Astrocyte of the cerebellum (primary cell): ENCODE measurements around the gene FAU.

ENCODE experiments used
- DNase-seq: peaks from one replicate; pipeline ENCODE4 v3.0.0-alpha.2; 2011; ENCODE audit warnings: low read depth
- H3K4me3 ChIP-seq: 2 replicates; pipeline ENCODE4 v1.5.1; 2011; ENCODE audit warnings: mild to moderate bottlenecking, low read depth, low read length, moderate library complexity
- in situ Hi-C: cut with HindIII; loops from 2 replicates; pipeline ENCODE4 v1.10.0; 2017; ENCODE audit warnings: low sequenced_read_pairs
- TF ChIP-seq, protein P1 (sequence below): IDR thresholded peaks from 2 replicates; pipeline ENCODE4 v1.5.1; 2012; ENCODE audit warnings: low read length, low read depth, moderate library complexity, mild to moderate bottlenecking; ENCODE audit errors: missing control alignments

The FAU gene

DNA sequence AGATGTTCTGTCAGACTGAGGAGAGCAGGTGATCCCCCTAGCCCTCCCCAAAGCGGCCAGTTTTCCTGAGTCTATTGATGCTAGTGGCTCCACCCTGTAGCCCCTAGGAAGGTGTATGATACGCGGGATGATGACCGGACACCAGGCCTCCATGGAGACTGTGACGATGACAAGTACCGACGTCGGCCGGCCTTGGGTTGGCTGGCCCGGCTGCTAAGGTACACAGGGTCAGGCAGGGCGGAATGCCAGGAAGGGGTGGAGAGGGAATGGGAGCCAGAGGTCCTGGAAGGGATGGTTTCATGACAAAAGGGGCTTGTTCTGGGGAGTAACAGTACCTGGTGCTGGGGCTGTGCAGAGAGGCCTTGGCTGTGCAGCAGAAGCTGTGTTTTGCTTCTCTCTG is 34.7 kb downstream of the FAU start:
- no peak overlapping the region for H3K4me3 ChIP-seq
- TF ChIP-seq, protein P1, sequence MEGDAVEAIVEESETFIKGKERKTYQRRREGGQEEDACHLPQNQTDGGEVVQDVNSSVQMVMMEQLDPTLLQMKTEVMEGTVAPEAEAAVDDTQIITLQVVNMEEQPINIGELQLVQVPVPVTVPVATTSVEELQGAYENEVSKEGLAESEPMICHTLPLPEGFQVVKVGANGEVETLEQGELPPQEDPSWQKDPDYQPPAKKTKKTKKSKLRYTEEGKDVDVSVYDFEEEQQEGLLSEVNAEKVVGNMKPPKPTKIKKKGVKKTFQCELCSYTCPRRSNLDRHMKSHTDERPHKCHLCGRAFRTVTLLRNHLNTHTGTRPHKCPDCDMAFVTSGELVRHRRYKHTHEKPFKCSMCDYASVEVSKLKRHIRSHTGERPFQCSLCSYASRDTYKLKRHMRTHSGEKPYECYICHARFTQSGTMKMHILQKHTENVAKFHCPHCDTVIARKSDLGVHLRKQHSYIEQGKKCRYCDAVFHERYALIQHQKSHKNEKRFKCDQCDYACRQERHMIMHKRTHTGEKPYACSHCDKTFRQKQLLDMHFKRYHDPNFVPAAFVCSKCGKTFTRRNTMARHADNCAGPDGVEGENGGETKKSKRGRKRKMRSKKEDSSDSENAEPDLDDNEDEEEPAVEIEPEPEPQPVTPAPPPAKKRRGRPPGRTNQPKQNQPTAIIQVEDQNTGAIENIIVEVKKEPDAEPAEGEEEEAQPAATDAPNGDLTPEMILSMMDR: no peak
- DNase-seq: no peak
- in situ Hi-C loops: no loop called here

DNA sequence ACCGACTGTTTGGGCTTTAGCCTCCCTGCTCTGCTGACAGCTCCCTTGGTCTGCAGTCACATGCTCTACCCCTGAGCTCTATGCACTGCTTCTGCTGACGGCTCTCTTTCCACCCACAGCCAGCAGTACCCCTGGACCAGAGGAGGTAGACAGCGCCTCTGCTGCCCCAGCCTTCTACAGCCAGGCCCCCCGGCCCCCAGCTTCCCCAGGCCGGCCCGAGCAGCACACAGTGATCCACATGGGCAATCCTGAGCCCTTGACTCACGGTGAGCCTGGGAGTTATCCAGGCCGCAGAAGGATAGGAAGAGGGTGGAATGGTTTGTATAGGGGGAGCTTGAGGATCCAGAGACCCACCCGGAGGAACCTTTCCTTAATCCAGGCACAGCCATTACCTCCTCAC is 35.1 kb downstream of the FAU start:
- DNase-seq: no peak
- no peak overlapping the region for H3K4me3 ChIP-seq
- in situ Hi-C loops: no loop called here
- TF ChIP-seq, protein P1: no peak

DNA sequence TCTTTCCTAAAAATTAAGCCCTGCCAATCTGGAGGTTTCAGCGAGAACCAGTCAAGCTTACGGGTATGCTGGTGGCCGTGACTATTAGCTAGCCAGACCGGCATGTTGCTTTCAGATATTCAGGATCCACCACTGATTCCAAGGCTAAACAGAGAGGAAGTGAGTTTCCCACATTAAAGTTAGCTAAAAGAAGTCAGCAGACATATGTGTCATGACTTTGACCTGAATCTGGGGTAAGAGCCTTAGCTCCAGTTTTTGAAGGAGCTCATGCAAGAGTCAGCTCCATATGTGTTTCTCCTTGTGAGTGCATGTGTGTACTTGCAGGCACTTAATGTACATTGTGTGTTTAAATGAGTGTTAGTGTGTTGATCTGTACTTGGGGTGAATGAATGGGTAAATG is 36.5 kb downstream of the FAU start:
- TF ChIP-seq, protein P1: no peak
- DNase-seq: no peak
- in situ Hi-C loops: no loop called here
- no peak overlapping the region for H3K4me3 ChIP-seq

DNA sequence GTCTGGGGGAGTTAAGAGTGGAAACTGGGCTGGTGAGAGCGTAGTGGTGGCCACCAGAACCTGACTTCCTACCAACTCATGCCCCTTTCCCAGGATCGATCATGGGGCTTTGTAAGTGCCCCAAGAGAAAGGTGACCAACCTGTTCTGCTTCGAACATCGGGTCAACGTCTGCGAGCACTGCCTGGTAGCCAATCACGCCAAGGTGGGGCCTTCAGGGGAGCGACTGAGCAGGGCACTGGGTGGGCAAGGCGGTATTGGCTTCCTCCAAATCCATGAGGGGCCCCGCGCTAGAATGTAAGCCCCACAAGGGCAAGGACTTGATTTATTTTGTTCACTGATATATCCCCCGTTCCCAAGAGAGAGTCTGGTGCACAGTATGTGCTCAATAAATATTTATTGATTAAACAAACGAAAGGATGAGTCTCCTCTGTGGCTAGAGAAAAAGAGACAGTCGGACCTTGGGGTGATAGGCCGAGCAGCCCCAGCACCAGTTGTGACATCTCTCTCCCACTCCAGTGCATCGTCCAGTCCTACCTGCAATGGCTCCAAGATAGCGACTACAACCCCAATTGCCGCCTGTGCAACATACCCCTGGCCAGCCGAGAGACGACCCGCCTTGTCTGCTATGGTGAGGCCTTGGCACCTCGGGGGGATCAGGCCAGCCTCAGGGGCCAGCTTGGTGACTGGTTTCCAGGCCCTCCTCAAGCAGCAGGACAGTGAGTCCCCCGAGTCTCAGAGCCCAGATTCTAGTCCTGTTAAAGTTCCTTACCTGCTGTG is 37.1 kb downstream of the FAU start:
- TF ChIP-seq, protein P1: no peak
- peak overlapping the region; percentile 71 for H3K4me3 ChIP-seq
- in situ Hi-C loops: no loop called here
- no peak for DNase-seq

DNA sequence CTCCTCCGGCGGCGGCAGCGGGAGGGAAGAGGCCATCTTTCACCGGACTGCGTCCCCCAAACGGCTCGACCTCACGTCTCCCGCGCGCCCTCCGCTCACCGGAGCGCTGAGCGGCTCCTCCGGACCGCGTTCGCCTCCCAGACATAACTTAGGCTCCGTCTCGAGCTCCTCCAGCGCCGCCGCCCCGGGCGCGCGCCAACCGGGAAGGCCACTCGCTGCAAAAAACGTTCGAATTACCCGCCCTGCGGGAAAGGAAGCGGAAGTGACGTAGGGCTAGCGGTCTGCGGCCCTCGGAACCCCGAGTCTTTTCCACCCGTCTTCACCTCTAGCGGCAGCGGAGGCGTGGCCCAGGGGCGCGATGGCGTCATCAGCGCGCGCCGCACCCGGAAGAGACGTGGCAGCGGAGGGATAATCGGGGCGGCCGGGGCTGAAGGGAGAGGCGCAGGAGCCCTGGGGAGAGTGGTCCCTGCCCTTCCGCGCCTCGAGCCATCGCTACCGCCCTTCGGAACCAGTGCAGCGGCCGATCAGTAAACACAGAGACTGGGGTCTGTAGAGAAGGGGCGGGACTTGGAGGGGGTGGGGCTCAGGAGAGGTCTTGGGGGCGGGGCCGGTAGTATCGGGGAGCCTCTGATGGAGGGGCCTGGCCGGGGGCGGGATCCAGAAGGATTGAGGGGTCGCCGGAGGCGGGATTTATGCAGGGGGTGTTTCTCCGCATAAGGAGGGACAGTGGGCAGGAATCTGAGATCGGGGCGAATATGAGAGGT is 37.9 kb downstream of the FAU start, which contains the start of the genes CDCA5 and ZFPL1:
TSS of gene CDCA5 (minus strand) at position 207 of the 764 bp plus-strand sequence. CDS start at position 145, 62 bp downstream.
TSS of gene ZFPL1 (plus strand) at position 389 of the 764 bp plus-strand sequence. CDS start 477 bp downstream, outside the sequence.
- in situ Hi-C loops: no loop called here
- DNase-seq: peak; percentile 88
- peak within 1 kb of the TSS; percentile 71 for H3K4me3 ChIP-seq

More for the DNA sequence above, 37.9 kb downstream of the FAU start, which contains the start of the genes CDCA5 and ZFPL1:
- TF ChIP-seq, protein P1: no peak
